HL-60 (cell line): ENCODE results near the gene CBL.

Source experiments
- DNase-seq, 2 experiments: peaks; one replicate each; pipeline ENCODE4 v3.0.0-alpha.2; 2010 to 2020; ENCODE audit warnings: low read depth in 1 of 2, low spot score in 1 of 2
- H3K27ac ChIP-seq: fragments of 250-450 bp; sonication (Bioruptor Pico); replicated peaks from 2 replicates; pipeline ENCODE4 v1.5.1; 2020; ENCODE audit warnings: mild to moderate bottlenecking, moderate library complexity
- H3K27me3 ChIP-seq: fragments of 250-450 bp; sonication (Bioruptor Pico); 2 replicates; pipeline ENCODE4 v1.5.1; 2021; ENCODE audit warnings: mild to moderate bottlenecking, moderate library complexity; ENCODE audit not compliant: insufficient read depth, poor library complexity, severe bottlenecking
- H3K4me3 ChIP-seq: replicated peaks from 2 replicates; pipeline ENCODE4 v1.5.1; 2011; ENCODE audit warnings: mild to moderate bottlenecking, control low read depth, low read length; ENCODE audit not compliant: insufficient read depth
- CTCF ChIP-seq: IDR thresholded peaks from one replicate; pipeline ENCODE4 v1.5.1; 2011; ENCODE audit warnings: low read length, control low read depth, inconsistent platforms; ENCODE audit not compliant: insufficient read depth
- GABPA ChIP-seq: IDR thresholded peaks from 2 replicates; pipeline ENCODE4 v1.6.1; 2012; ENCODE audit warnings: low read depth
- POLR2AphosphoS5 ChIP-seq: IDR thresholded peaks from 2 replicates; pipeline ENCODE4 v1.6.1; 2012; ENCODE audit warnings: low read depth
- REST ChIP-seq: IDR thresholded peaks from 2 replicates; pipeline ENCODE4 v1.6.1; 2012; ENCODE audit warnings: low read depth; ENCODE audit not compliant: insufficient replicate concordance
- SPI1 ChIP-seq: IDR thresholded peaks from 2 replicates; pipeline ENCODE4 v1.6.1; 2012; ENCODE audit warnings: low read depth, mild to moderate bottlenecking, borderline replicate concordance

Gene CBL

GRCh38 chr11:119263352-119263940 is 57.3 kb downstream of the CBL start:
- H3K27ac ChIP-seq: no peak overlapping the region

GRCh38 chr11:119266063-119266462 is 59.9 kb downstream of the CBL start:
- no peak for DNase-seq
- no peak for TF ChIP-seq CTCF
- TF ChIP-seq GABPA: no peak
- TF ChIP-seq REST: no peak
- no peak overlapping the region for H3K27ac ChIP-seq
- H3K4me3 ChIP-seq: no peak overlapping the region
- H3K27me3 ChIP-seq: no peaks in the 10 kb centered on the region

More at GRCh38 chr11:119263352-119263940, 57.3 kb downstream of the CBL start:
- Histone ChIP-seq H3K27me3 (no peaks in the 10 kb centered on the region), H3K4me3 (no peak overlapping the region)
- TF ChIP-seq POLR2AphosphoS5: no peak
- TF ChIP-seq GABPA: no peak
- no peak for TF ChIP-seq REST
- TF ChIP-seq CTCF: no peak
- no peak for TF ChIP-seq SPI1
- no peak for DNase-seq

GRCh38 chr11:119266517-119267255 is 60.5 kb downstream of the CBL start:
- H3K27ac ChIP-seq: no peak overlapping the region
- no peak for DNase-seq
- TF ChIP-seq SPI1 (no peak), GABPA (no peak), POLR2AphosphoS5 (no peak), REST (no peak), CTCF (no peak)
- H3K27me3 ChIP-seq: no peaks in the 10 kb centered on the region
- no peak overlapping the region for H3K4me3 ChIP-seq
